ENCODE results near the gene TAF1A. TPM values are rescaled to one million over a fixed set of nuclear protein-coding genes. Genes with fewer than 3 reads are reported as not detected.
"Not testable (repeated sequence)": the region's sequence is repeated elsewhere in the genome, so short reads cannot be mapped to it uniquely, and the experiment has no call there.

TAF1A gene
- polyA plus RNA-seq (2014; cell fraction: cytosol; rRNA removed), result 20.5 and 25.2 TPM in 2 replicates
- 13.0 and 18.6 TPM in 2 replicates for polyA plus RNA-seq (2014; cell fraction: nucleus; rRNA removed)

- peak; percentile 78 for DNase-seq (ENCODE audit: low spot score)
Measured at GRCh38 chr1:222589462-222590302, at the start of gene TAF1A. TAF1A (minus strand) TSS chr1:222589933.

DNA sequence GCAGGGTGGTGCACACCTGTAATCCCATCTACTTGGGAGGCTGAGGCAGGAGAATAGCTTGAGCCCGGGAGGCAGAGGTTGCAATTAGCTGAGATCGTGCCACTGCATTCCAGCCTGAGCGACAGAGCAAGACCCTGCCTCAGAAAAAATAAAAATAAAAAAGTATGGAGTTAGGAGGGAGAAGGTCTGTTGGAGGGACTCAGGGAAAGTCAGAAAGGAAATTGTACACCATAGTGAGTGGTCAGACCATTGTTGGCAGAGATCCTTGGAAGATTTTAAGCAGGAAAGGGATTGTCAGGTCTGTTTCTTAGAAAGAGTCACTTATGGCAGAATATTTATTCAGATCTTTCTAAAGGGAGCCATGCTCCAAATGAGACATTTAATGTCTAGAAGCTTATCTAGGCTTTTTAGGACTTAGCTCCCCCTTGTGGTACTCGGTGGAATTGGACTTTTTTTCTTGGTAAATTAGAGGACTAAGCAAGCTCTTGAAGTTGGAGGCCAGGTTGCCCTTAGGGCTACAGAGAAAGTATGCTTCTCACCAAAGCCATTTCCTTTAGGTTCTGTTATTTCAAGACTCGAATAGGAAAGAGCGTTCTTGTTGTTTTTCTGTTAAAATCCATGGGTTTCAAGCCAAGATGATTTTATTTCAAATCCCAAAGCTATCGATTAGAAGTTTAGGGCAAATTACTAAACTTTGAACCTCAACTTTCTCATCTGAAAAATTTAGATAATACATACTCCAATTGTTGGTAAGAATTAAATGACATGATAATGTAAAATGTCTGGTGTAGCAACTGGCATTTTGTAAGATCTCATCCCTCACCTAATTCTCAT lies 44.7 kb upstream of the TAF1A start:
- peak; percentile 84 for DNase-seq (ENCODE audit: low spot score)

- DNase-seq (ENCODE audit: low spot score), result no peak
Measured at GRCh38 chr1:222632749-222633148, 43.0 kb upstream of the TAF1A start.

DNA sequence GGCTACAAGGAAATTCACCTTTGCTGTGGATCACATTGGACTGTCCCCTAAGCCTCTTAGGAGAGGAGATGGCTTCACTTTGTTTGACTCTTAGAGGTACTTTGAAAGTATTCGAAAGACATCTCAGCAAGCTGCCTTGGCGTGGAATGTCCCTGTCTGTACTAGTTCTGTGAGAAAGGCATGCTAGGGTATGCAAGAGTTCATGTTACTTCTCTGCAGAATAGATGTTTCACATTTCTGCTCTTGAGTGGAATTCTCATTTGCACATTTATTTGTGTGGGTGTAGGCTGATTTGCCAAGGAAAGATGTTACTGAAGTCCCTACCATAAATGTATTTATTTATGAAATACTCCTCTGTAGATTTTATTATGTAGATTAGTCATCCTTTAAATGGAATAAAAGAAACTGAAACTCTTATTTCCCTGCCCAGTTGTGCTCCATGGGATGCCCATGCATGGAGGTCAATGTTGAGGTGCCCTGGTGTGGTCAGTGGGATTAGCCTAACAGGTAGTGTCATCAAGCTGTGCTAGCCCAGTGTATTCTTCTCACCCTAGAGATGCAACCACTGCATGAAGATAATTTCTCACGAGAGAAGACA lies 42.0 kb upstream of the TAF1A start:
- no peak for DNase-seq (ENCODE audit: low spot score)

DNA sequence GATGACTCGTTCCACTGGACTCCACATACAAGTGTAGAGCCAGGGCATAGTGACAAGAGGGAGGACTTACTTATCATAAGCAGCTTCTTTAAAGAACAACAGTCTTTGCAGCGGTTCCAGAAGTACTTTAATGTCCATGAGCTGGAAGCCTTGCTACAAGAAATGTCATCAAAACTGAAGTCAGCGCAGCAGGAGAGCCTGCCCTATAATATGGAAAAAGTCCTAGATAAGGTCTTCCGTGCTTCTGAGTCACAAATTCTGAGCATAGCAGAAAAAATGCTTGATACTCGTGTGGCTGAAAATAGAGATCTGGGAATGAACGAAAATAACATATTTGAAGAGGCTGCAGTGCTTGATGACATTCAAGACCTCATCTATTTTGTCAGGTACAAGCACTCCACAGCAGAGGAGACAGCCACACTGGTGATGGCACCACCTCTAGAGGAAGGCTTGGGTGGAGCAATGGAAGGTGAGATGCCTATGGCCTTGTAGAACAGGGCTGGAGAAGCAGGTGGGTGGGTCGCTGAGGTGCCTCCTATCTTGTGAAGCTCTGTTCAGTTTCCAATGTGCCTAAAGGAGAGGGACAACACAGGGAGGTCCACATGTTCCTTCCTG lies 40.3 kb upstream of the TAF1A start:
- no peak for DNase-seq (ENCODE audit: low spot score)

DNA sequence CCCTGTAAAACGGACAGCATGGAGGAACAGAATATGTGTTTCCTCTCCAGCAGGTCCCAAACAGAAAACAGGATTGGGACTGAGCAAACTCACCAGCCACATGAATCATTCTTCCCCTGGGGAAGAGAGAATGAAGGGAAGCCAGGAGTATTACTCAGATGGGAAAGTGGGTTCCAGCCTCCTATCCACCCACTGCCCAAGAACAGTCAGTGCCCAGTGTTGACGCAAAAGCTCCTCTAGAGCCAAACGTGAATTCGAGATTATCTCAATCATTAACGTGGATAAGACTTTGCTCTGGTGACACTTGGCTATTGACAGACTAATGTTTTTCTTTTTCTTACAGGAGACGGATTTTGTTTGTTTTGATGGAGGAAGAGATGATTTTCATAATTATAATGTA lies 37.5 kb upstream of the TAF1A start:
- no peak for DNase-seq (ENCODE audit: low spot score)

DNA sequence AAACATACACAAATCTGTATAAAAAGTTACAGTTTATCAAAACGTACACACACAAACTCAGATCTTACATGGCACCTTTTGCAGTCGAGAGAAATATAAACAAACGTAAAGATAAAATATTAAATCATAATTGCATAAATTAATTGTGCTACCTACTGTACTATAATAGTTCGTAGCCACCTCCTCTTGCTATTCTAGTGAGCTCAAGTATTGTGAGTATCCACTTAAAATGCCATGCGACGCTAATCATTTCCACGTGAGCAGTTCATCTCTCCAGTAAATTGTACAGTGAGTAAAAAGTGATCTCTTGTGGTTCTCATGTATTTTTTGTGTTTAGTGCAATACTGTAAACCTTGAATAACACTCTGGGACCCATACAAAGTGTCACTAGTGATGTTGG lies 34.5 kb upstream of the TAF1A start:
- no peak for DNase-seq (ENCODE audit: low spot score)

GRCh38 chr1:222623458-222623857 lies 33.7 kb upstream of the TAF1A start:
- no peak for DNase-seq (ENCODE audit: low spot score)

DNA sequence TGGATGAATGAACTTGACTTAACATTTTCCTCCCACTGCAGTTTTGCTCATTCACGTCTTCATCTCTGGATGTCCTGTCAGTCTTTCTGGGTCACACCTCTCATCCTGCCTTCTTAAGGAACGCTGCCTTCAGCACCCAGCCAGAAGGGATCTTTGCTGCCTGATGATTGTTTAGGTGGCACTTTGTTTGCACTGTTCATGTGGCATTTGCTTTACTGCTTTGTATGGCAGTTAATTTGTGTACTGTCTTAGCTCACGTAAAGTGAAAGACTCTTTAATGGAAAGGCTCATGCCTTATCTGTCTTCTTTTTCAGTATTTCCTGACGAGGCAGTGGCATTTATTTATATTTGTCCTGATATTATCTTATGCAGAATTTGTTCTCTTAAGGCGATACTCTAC lies 33.0 kb upstream of the TAF1A start:
- DNase-seq (ENCODE audit: low spot score), result no peak

DNA sequence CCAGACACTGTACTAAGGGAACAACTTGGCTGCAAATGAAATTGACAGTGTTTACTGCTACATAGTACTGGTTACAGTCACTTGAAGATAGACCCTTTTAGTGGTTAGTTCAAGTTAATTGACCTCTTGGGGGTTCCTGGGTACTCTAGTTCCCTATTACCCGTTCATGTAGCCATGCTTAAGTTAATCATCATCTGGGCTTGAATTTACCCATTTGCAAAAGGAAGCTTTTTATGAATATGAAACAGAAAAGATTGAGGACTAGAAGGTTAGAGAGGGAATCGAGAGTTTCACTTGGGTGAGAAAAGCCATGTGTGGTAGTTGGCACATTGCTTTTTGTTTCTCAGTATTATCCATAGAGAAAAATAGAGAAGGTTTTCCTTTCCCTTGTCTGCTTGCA lies 30.8 kb upstream of the TAF1A start:
- no peak for DNase-seq (ENCODE audit: low spot score)

DNA sequence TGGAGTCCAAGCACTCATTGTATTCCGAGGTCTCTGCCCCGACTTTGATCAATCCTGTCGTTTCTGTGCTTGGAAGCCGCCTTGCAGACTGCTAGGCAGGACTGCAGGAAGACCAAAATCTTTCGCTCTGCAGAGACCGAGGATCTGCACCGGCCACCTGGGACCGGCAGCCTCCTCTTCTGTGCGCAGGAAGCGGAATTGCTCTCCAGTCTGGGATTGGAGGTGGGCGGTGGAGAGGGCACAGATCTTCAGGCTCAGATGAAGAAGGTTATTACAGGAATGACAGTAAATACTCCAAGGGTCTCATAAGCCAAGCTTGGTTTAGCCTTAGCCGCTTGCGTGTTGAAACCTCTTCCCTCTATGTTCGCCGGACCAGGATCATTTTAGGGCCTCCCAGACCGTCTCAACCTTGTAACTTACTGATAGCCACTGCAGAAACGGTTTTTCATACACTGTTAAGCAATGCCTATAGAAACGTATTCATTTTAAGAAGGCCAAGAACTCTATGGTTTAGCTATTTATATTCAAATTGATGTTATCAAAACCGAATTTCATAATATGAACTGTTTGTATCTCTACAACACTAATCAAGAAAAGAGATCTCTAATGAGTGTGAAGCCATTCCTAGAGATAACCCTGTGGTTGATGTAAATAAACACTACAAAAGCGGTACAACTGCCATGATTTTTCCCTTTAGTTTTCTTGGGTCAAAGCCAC lies 29.3 kb upstream of the TAF1A start:
- peak; percentile 29 for DNase-seq (ENCODE audit: low spot score)

DNA sequence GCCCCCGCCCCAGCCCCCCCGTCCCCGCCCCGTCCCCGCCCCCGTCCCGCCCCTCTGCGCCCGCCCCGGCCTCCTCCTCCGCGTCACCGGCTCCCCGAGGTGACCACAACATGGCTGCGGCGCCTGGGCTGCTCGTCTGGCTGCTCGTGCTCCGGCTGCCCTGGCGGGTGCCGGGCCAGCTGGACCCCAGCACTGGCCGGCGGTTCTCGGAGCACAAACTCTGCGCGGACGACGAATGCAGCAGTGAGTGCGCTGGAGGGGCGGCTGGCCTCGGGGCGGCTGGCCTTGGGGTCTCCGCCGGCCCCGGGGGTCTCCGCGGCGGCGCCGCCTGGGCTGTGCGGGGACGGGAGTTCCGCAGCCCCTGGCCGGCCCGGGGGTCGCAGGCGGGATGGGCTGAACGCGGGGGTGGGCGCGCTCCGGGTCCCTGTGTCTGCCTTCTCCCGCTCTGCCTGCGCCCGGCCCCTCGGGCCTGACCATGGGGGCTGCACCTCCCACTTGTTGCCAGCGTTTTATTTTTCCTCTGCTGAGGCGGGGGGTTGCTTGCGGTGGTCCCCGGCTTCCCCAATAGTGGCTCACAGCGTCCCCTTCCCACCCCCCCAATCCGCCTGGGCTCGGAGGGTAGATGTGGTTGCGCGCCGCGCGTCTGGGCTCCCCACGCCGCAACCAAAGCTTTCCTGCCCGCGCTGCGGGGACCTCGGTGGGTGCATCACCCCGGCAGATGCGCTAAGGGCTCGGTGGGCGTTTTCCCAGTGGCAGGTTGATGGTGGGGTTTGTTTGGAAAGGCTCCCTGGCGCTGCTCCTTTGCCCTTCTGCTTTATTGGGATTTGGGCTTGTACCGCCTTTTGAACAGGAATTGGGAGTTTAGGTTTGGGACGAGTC lies 28.5 kb upstream of the TAF1A start, which contains the start of gene MIA3:
Gene MIA3, plus strand, starts transcription at position 97 of the 879 bp plus-strand sequence. Its CDS starts 14 bp downstream, at position 111.
- DNase-seq (ENCODE audit: low spot score), result peak; percentile 10

DNA sequence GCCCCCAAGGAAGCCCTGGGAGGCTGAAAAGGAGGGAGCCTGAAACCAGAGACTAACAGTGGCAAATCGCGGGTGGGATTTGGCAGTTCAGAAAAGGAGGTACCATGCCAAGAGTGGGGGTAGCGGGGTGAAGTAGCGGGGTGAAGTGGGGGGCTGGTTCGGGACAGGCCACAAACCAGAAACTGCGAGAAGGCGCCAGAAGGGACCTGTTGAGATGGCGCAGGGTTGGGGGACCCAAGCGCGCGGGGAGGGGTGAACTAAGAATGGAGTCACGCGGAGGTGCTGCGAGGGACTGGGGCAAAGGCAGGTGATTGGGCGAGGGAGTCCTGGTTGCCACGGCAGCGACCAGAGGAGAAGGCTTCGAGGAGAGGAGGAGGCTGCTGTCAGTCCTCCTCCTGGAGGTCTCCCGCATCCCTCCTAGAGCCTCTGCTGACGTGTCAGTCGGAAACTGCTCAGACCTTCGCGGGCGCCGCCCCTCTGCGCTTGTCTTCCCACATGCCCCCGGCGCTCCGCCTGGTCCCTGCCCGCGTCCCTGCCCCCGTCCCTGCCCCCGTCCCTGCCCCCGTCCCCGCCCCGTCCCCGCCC lies 27.7 kb upstream of the TAF1A start:
- DNase-seq (ENCODE audit: low spot score), result peak; percentile 96

GRCh38 chr1:222616525-222616924 lies 26.8 kb upstream of the TAF1A start:
- DNase-seq (ENCODE audit: low spot score), result no peak

DNA sequence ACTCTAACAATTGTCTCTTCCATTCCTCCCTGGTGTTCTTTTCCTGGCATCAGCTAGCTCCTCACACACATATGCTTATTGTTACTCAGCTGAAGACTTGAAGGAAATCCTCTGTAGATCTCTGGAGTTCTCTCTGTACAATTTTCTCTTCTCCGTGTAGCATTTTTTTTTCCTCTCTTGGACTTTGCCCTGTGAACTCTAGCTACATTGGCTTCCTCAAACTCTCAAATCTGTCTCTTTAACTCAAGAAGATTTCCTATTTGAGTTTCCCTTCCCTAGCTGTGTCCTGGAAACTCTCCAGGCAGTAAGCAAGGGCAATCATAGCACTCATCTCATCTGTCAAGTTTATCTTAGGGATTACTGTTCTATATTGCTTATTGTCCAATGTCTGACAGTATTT lies 23.9 kb upstream of the TAF1A start:
- no peak for DNase-seq (ENCODE audit: low spot score)

- DNase-seq (ENCODE audit: low spot score), result no peak
Measured at GRCh38 chr1:222610728-222611127, 21.0 kb upstream of the TAF1A start.

DNA sequence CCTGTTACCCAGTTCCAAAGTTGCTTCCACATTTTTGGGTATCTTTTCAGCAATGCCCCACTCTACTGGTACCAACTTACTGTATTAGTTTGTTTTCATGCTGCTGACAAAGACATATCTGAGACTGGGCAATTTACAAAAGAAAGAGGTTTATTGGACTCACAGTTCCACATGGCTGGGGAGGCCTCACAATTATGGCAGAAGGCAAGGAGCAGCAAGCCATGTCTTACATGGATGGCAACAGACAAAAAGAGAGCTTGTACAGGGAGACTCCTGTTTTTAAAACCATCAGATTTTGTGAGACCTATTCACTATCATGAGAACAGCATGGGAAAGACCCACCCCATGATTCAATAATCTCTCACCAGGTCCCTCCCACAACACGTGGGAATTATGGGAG lies 19.4 kb upstream of the TAF1A start:
- not testable (repeated sequence) for DNase-seq (ENCODE audit: low spot score)

DNA sequence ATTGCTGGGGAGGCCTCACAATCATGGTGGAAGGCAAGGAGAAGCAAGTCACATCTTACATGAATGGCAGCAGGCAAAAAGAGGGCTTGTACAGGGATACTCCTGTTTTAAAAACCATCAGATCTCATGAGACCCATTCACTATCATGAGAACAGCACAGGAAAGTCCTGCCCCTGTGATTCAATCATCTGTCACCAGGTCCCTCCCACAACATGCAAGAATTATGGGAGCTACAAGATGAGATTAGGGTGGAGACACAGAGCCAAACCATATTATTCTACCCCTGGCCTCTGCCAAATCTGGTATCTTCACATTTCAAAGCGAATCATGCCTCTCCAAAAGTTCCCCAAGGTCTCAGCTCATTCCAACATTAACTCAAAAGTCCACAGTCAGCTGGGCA lies 17.0 kb upstream of the TAF1A start:
- no peak for DNase-seq (ENCODE audit: low spot score)

- no peak for DNase-seq (ENCODE audit: low spot score)
Measured at GRCh38 chr1:222601257-222601656, 11.5 kb upstream of the TAF1A start.

DNA sequence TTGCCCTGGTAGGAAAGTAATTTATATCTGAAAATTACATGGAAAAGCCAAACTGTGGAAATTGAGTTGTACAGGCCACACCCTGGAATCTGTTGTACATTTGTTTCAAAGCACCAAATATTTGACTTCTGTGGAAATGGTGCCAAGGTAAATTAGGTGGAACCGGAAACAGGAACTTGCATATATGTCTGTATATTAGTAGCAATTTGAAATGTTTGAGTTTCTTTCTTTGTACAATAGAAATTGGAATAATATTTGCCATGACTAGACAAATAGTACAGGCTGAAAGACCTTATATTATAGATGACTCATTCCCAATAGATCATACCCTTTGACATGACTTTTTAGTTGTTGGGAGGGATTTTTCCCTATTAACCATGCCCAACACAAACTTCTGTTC lies 10.5 kb upstream of the TAF1A start:
- no peak for DNase-seq (ENCODE audit: low spot score)

Data from SK-N-DZ (cell line).